NCI-H1417 treated with DMSO at 0.1 percent for 48 hours (cell line): ENCODE results near the gene SULF2.
A peak's percentile ranks its signal among the peaks of the same experiment; 100 is the strongest.

ENCODE experiments used
- DNase-seq: peaks from one replicate; lab custom pipeline; 2025; lab: John Stamatoyannopoulos, UW

The SULF2 gene

GRCh38 chr20:47667531-47668312, 117.6 kb downstream of the SULF2 start:
- no peak for DNase-seq

GRCh38 chr20:47667086-47667485, 118.2 kb downstream of the SULF2 start:
- DNase-seq: no peak

GRCh38 chr20:47666304-47666703, 119.0 kb downstream of the SULF2 start:
- DNase-seq: no peak

- no peak for DNase-seq
Observed at GRCh38 chr20:47665221-47665991, 119.9 kb downstream of the SULF2 start.

- DNase-seq: no peak
Observed at GRCh38 chr20:47664744-47665143, 120.5 kb downstream of the SULF2 start.

GRCh38 chr20:47664068-47664437, 121.2 kb downstream of the SULF2 start:
- DNase-seq: no peak

- peak; percentile 9 for DNase-seq
Observed at GRCh38 chr20:47663354-47664067, 121.8 kb downstream of the SULF2 start.

GRCh38 chr20:47662483-47663353, 122.6 kb downstream of the SULF2 start:
- no peak for DNase-seq

- no peak for DNase-seq
Observed at GRCh38 chr20:47661714-47662113, 123.6 kb downstream of the SULF2 start.

- DNase-seq: no peak
Observed at GRCh38 chr20:47660983-47661700, 124.1 kb downstream of the SULF2 start.

- no peak for DNase-seq
Observed at GRCh38 chr20:47660602-47660905, 124.7 kb downstream of the SULF2 start.

GRCh38 chr20:47659904-47660601, 125.2 kb downstream of the SULF2 start:
- no peak for DNase-seq

GRCh38 chr20:47656318-47656717, 129.0 kb downstream of the SULF2 start:
- DNase-seq: no peak

- DNase-seq: no peak
Observed at GRCh38 chr20:47655635-47656034, 129.6 kb downstream of the SULF2 start.

GRCh38 chr20:47654370-47654769, 130.9 kb downstream of the SULF2 start:
- no peak for DNase-seq

- DNase-seq: no peak
Observed at GRCh38 chr20:47653869-47654268, 131.4 kb downstream of the SULF2 start.

GRCh38 chr20:47652794-47653193, 132.5 kb downstream of the SULF2 start:
- no peak for DNase-seq

GRCh38 chr20:47652301-47652700, 133.0 kb downstream of the SULF2 start:
- DNase-seq: no peak

- no peak for DNase-seq
Observed at GRCh38 chr20:47648943-47649342, 136.3 kb downstream of the SULF2 start.

GRCh38 chr20:47647994-47648393, 137.3 kb downstream of the SULF2 start:
- no peak for DNase-seq

- DNase-seq: no peak
Observed at GRCh38 chr20:47645632-47646031, 139.6 kb downstream of the SULF2 start.
